ENCODE data around the gene SND1.

SND1 gene

GRCh38 chr7:127873151-127873550 lies 221.2 kb downstream of the SND1 start:
- DNase-seq (ENCODE audit: low read depth): no peak

- DNase-seq (ENCODE audit: low read depth): no peak
Observed at GRCh38 chr7:127873715-127874636, 222.0 kb downstream of the SND1 start.

DNA sequence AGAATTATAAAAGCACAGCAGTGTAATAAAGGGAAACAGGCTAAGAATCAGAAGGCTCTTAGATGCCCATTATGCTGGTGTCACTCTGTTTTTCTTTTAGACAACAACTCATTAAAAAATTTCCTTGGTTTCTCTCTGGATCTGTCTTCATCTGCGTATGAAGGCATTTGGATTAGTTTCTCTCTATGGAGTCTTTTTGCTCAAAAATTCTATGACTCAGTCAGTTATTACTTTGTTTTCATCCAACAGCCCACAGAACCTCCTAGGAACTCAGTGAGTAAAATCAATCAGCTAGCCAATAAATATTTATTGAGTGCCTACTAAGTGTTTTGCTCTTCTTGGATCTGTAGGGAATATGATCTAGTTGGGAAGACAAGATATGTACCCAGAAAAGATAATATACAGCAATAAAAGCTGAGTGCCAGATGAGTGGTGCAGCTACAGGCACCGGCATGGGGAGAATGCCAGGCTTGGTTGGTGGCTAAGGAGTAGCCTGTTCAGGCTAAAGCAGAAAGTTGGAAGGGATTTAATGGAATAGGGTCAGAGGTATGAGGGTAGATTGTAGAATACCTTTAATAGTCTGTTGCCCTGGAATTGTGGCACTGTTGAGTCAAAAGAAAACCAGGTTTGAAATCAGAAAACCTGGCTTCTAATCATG lies 223.1 kb downstream of the SND1 start:
- no peak for DNase-seq (ENCODE audit: low read depth)

GRCh38 chr7:127876393-127876792 lies 224.4 kb downstream of the SND1 start:
- no peak for DNase-seq (ENCODE audit: low read depth)

- DNase-seq (ENCODE audit: low read depth): no peak
Observed at GRCh38 chr7:127877951-127878350, 226.0 kb downstream of the SND1 start.

- no peak for DNase-seq (ENCODE audit: low read depth)
Observed at GRCh38 chr7:127878791-127879190, 226.8 kb downstream of the SND1 start.

DNA sequence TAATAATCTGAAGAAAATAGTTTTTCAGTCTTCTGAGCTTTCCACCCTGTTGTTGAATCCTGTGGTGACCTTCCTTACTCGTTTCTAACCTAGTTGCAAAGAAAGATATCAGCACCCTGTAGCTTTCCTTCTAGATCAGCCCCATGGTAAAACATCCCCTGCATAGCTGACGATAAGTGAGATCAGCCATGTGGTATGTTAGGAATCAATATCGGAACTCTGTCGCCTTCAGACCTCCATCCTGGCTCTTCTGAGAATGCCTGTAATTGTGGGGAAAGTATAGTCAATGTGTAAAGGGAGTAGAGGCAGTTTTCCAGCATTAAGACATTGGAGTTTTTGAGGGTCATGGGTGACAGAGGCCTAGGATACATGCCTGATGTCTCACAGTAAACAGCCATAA lies 227.4 kb downstream of the SND1 start:
- no peak for DNase-seq (ENCODE audit: low read depth)

DNA sequence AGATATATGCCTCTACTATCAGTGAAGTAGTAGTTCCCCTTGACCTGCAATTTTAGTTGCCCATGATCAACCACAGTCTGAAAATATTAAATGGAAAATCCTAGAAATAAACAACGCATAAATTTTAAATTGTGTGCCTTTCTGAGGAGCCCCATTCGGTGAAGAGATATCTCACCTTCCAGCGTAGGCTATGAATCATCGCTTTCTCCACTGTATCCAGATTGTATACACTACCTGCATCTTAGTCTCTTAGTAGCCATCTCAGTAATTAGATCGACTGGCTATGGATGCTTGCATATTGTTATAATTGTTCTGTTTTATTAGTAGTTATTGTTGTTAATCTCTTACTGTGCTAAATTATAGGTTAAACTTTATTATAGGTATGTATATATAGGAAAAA lies 227.9 kb downstream of the SND1 start:
- DNase-seq (ENCODE audit: low read depth): no peak

- no peak for DNase-seq (ENCODE audit: low read depth)
Observed at GRCh38 chr7:127880454-127880853, 228.5 kb downstream of the SND1 start.

DNA sequence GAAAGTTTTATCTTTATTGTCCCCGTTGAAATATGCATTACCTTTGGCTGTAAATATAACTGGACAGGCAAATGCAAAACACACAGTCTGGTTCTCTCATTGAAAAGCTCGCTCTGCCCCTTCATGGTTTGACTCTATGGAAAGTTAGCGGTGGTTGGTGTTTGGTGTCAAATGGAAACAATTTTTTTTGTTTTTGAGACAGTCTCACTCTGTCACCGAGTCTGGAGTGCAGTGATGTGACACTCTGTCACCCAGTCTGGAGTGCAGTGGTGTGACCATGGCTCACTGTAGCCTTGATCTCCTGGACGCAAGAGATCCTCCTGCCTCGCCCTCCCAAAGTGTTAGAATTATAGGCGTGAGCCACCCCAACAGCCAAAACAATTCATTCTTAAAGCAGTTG lies 229.6 kb downstream of the SND1 start:
- DNase-seq (ENCODE audit: low read depth): no peak

GRCh38 chr7:127882313-127882920 lies 230.4 kb downstream of the SND1 start:
- DNase-seq (ENCODE audit: low read depth): no peak

DNA sequence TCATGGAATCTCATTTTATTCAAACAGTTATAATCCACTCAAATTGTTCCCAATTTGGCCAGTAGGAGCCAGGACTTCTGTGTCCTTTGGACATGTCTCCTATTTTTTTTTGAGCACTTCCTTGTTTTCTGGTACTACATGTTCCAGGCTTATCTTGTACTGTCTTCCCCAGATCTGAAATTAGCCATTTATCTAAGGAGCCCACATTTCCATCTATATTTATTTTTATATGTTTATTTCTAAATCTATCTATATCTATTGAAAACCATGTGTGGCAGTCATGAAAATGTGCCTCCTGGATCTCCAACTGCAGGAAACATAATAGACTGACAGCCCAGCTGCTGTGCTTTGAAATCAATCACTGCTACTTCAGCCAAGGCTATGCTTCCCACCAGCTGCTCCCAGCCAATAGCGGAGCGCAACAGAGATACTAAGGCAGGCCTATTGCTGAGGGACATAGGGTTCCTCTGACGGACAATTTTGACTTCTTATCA lies 232.1 kb downstream of the SND1 start:
- no peak for DNase-seq (ENCODE audit: low read depth)

DNA sequence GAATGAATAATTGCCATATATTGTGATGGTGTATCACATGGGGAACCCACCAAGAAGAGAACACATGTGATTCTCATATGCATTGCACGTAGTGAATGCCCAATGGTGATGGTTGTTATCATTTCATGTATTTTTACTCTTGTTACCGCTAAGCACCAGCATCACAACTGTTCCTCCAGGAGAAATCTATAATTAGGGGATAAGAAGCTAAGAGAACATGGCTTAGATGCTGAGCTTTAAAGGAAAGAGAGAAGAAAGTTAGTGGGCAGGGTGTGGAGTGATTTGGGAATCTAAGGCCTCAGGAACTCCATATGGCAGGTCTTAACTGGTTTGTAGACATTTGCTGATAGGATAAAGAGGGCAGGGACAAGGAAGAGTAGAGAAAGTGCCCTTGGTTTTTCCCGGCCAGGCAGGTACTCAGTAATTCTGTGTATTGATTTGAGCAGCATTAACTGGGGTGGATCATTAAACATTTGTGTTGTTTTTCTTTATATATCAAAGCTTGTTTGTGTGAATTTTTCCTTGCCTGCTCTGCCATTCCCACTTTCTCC lies 233.3 kb downstream of the SND1 start:
- DNase-seq (ENCODE audit: low read depth): no peak

- DNase-seq (ENCODE audit: low read depth): no peak
Observed at GRCh38 chr7:127885843-127886242, 233.8 kb downstream of the SND1 start.

- DNase-seq (ENCODE audit: low read depth): no peak
Observed at GRCh38 chr7:127886248-127886647, 234.3 kb downstream of the SND1 start.

DNA sequence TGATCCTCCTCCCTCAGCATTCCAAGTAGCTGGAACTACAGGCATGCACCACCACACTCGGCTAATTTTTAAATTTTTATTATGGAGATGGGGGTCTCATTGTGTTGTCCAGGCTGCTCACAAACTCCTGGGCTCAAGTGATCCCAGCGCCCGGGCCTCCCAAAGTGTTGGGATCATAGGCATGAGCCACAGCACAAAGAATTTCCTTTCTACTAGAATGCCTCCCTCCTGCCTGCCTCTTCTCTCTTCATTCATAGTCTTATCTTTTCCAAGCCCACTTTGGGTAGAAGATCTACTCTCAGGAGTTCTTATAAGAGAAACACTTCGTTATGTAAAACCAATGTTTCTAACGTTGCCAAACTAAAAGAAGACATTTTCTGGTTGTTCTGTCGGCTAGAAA lies 235.1 kb downstream of the SND1 start:
- DNase-seq (ENCODE audit: low read depth): no peak

GRCh38 chr7:127887631-127888030 lies 235.6 kb downstream of the SND1 start:
- DNase-seq (ENCODE audit: low read depth): no peak

DNA sequence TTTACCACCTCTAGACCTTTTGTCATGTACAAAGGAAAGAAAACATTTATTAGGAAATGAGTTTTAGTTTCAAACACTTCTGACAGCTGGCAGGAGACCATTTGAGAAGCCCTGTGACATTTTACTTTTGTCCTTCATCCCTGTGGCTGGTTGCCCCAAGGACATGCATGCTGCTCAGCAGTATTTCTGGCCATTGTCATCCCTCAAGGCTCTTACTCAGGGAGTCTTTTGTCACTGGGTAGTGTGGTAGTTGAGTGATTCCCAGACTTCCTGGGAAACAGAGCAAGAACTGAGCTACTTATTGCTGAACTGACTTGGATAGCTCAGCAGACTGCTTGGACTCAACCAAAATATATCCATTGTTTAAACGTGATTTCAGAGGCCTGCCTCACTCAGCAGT lies 236.4 kb downstream of the SND1 start:
- DNase-seq (ENCODE audit: low read depth): no peak

- DNase-seq (ENCODE audit: low read depth): no peak
Observed at GRCh38 chr7:127888825-127889224, 236.8 kb downstream of the SND1 start.

GRCh38 chr7:127889677-127890076 lies 237.7 kb downstream of the SND1 start:
- no peak for DNase-seq (ENCODE audit: low read depth)

DNA sequence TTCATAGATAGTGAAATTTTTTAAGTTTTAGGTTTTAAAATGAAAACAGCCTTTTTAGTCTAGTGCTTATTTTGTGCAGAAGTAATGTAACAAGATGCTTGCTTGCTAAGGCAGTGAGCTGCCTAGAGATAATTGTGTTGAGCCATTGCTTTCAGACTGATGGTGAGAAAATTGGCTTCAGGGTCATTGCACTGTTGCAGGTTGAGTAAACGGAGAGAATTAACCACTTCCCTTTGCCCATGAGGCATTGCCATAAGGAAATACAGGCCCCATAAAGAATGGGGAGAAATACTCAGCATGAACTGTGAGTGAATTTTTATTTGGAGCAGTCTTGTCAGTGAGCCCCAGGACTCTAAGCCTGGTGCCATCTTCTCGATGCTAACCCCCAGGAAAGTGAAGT lies 238.7 kb downstream of the SND1 start:
- no peak for DNase-seq (ENCODE audit: low read depth)

- no peak for DNase-seq (ENCODE audit: low read depth)
Observed at GRCh38 chr7:127891144-127891543, 239.2 kb downstream of the SND1 start.

All from stimulated activated CD8-positive, alpha-beta memory T cell treated with anti-CD3 and anti-CD28 coated beads, Interleukin-15, amount 100 ng/mL, for 1 hour (primary cell).